Measurements from ENCODE around the gene COL25A1. TPM values are rescaled to one million over a fixed set of nuclear protein-coding genes. Genes with fewer than 3 reads are reported as not detected.

COL25A1 gene
- total RNA-seq, 1 donor from 2014 or later = 0.75 TPM

- no peaks in the 10 kb centered on the region for H3K4me1 ChIP-seq
- no peak for TF ChIP-seq CTCF (IDR thresholded peaks at IDR 0.05)
- no peak overlapping the region for H3K27ac ChIP-seq
- intact Hi-C loops (cut with DNase I) = no loop called here
- DNase-seq (no peak), ATAC-seq (no peak)
- no peak overlapping the region for H3K4me3 ChIP-seq
- no peaks in the 10 kb centered on the region for H3K27me3 ChIP-seq
- no peaks in the 10 kb centered on the region for H3K9me3 ChIP-seq
- H3K36me3 ChIP-seq = no peaks in the 10 kb centered on the region
Measured at GRCh38 chr4:109166586-109166985, 135.9 kb downstream of the COL25A1 start.

- H3K4me1 ChIP-seq = no peaks in the 10 kb centered on the region
- H3K36me3 ChIP-seq = no peaks in the 10 kb centered on the region
- no peaks in the 10 kb centered on the region for H3K27me3 ChIP-seq
- H3K9me3 ChIP-seq = no peaks in the 10 kb centered on the region
- no peak overlapping the region for H3K4me3 ChIP-seq
- ATAC-seq (no peak), DNase-seq (no peak)
- intact Hi-C loops (cut with DNase I) = no loop called here
- TF ChIP-seq CTCF (IDR thresholded peaks at IDR 0.05) = no peak
- H3K27ac ChIP-seq = no peak overlapping the region
Measured at GRCh38 chr4:109166126-109166525, 136.3 kb downstream of the COL25A1 start.

- H3K27ac ChIP-seq = no peak overlapping the region
- no peaks in the 10 kb centered on the region for H3K9me3 ChIP-seq
- no peak for TF ChIP-seq CTCF (IDR thresholded peaks at IDR 0.05)
- no peaks in the 10 kb centered on the region for H3K4me1 ChIP-seq
- intact Hi-C loops (cut with DNase I) = no loop called here
- no peak overlapping the region for H3K4me3 ChIP-seq
- no peaks in the 10 kb centered on the region for H3K27me3 ChIP-seq
- DNase-seq (no peak), ATAC-seq (peak; percentile 82)
- no peaks in the 10 kb centered on the region for H3K36me3 ChIP-seq
Measured at GRCh38 chr4:109164011-109164410, 138.4 kb downstream of the COL25A1 start.

DNA sequence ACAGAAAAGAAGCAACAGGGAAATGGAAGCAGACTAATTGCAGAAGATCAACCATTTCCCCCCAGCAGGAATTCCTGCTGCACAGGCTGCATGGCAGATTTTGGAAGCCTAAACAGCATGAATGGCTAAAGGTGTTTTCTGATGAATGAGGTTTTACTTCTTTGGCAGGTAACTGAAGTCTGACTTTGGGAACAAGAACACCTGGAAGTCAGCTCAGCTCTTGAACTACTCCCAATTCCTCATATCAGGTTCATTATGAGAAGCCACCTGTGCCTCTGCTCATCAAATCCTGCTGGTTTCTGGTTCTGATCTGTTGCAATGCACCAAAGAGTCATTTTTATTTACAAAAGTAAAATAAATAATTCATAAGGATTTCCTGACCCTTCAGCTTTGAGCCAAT lies 139.0 kb downstream of the COL25A1 start:
- TF ChIP-seq CTCF (IDR thresholded peaks at IDR 0.05) = no peak
- no peak for DNase-seq
- intact Hi-C loops (cut with DNase I) = no loop called here

DNA sequence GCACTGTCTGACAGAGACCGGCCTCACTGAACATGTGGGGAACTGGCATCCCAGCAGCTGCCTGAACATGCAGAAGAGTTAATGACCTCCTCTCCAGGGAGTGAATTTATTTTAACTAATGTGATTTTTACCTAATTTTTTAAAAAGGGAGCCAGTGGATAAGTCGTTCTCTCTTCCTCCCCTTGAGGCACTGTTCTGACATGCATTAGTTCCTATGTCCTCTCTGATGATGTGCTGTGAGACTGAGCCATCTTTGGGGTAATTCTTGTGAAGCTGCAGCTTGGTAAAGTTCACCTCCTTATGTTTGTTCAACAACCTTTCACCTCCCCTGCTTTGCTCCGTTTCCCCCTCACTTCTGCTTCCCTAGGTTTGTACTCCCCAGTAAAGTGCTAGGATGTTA lies 139.7 kb downstream of the COL25A1 start:
- no peak for DNase-seq
- Histone ChIP-seq H3K27ac (no peak overlapping the region), H3K27me3 (no peaks in the 10 kb centered on the region), H3K36me3 (no peaks in the 10 kb centered on the region), H3K9me3 (no peaks in the 10 kb centered on the region), H3K4me1 (no peaks in the 10 kb centered on the region), H3K4me3 (no peak overlapping the region)
- ATAC-seq = no peak
- no peak for TF ChIP-seq CTCF (IDR thresholded peaks at IDR 0.05)
- intact Hi-C loops (cut with DNase I) = no loop called here

More for the DNA sequence above, 139.0 kb downstream of the COL25A1 start:
- Histone ChIP-seq H3K27me3 (no peaks in the 10 kb centered on the region), H3K4me3 (no peak overlapping the region), H3K27ac (no peak overlapping the region), H3K9me3 (no peaks in the 10 kb centered on the region), H3K4me1 (no peaks in the 10 kb centered on the region), H3K36me3 (no peaks in the 10 kb centered on the region)
- ATAC-seq = no peak

DNA sequence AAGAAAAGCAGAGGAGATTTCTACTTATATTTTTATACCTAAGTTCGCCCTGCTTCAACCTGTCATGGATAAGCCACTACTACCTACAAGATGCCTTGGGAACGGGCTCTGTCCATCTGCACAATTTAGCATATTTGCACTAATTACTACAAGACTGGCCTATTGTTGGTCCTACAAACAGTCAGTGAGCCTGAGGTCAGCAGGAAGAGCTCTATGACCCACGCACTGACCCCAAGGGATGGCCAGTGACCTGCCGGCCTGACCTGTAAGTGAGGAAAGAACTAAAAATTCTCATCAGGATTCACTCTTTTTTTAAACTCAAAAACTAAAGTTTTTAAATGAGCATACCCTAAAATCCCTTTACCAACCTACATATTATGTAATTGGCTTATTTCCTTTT lies 142.0 kb downstream of the COL25A1 start:
- DNase-seq = no peak
- TF ChIP-seq CTCF (IDR thresholded peaks at IDR 0.05) = no peak
- H3K27me3 ChIP-seq = no peaks in the 10 kb centered on the region
- no peaks in the 10 kb centered on the region for H3K9me3 ChIP-seq
- H3K4me1 ChIP-seq = no peaks in the 10 kb centered on the region
- H3K27ac ChIP-seq = no peak overlapping the region
- no peak overlapping the region for H3K4me3 ChIP-seq
- no peak for ATAC-seq
- H3K36me3 ChIP-seq = no peaks in the 10 kb centered on the region
- intact Hi-C loops (cut with DNase I) = no loop called here
